Measurements from ENCODE around the gene TMEM120B.
"Not testable (repeated sequence)": the region's sequence is repeated elsewhere in the genome, so short reads cannot be mapped to it uniquely, and the experiment has no call there.

TMEM120B gene

DNA sequence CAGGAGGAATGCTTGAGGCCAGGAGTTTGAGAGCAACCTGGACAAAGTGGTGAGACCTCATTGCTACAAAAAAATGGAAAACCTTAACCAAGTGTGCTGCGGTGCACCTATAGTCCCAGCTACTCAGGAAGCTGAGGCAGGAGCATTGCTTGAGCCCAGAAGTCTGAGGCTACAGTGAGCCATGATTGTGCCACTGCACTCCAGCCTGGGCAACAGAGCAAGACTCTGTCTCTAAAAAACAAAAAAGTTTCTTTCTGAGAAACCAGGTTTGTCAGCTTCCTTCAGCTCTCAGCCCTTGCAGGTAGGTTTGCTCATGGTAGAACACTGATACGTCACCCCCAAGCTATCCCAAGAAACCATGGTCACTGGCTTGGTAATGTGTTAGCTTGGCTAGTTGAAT is 23.1 kb upstream of the TMEM120B start:
- H3K27me3 ChIP-seq (ENCODE audit: control insufficient read depth in 1 of 2, insufficient read depth in 2 of 2, low read length in 2 of 2): no peaks in the 10 kb centered on the region
- no peaks in the 10 kb centered on the region for H3K4me1 ChIP-seq (ENCODE audit: insufficient read depth, low read length)
- H3K9me3 ChIP-seq (ENCODE audit: low read length): no peaks in the 10 kb centered on the region
- no peak overlapping the region for H3K27ac ChIP-seq (ENCODE audit: low read depth, low read length)
- H3K4me3 ChIP-seq (ENCODE audit: low read depth in 1 of 2, low read length in 2 of 2): no peak overlapping the region
- no peak overlapping the region for H3K9ac ChIP-seq (ENCODE audit: low read length)
- no peaks in the 10 kb centered on the region for H3K36me3 ChIP-seq (ENCODE audit: insufficient read depth, low read length)

GRCh38 chr12:121692744-121693143 is 19.8 kb upstream of the TMEM120B start:
- not testable (repeated sequence) for H3K36me3 ChIP-seq (ENCODE audit: insufficient read depth, low read length); H3K4me1 ChIP-seq (ENCODE audit: insufficient read depth, low read length); H3K27me3 ChIP-seq (ENCODE audit: control insufficient read depth in 1 of 2, insufficient read depth in 2 of 2, low read length in 2 of 2); H3K27ac ChIP-seq (ENCODE audit: low read depth, low read length); H3K4me3 ChIP-seq (ENCODE audit: low read depth in 1 of 2, low read length in 2 of 2); H3K9ac ChIP-seq (ENCODE audit: low read length); H3K9me3 ChIP-seq (ENCODE audit: low read length)

- Histone ChIP-seq H3K9me3 (ENCODE audit: low read length) (no peaks in the 10 kb centered on the region), H3K36me3 (ENCODE audit: insufficient read depth, low read length) (no peaks in the 10 kb centered on the region), H3K4me3 (ENCODE audit: low read depth in 1 of 2, low read length in 2 of 2) (no peak overlapping the region), H3K4me1 (ENCODE audit: insufficient read depth, low read length) (no peaks in the 10 kb centered on the region), H3K27ac (ENCODE audit: low read depth, low read length) (no peak overlapping the region), H3K27me3 (ENCODE audit: control insufficient read depth in 1 of 2, insufficient read depth in 2 of 2, low read length in 2 of 2) (no peaks in the 10 kb centered on the region), H3K9ac (ENCODE audit: low read length) (no peak overlapping the region)
These were observed 19.3 kb upstream of the TMEM120B start for GRCh38 chr12:121693155-121693687.

- no peaks in the 10 kb centered on the region for H3K9me3 ChIP-seq (ENCODE audit: low read length)
- no peaks in the 10 kb centered on the region for H3K36me3 ChIP-seq (ENCODE audit: insufficient read depth, low read length)
- H3K4me1 ChIP-seq (ENCODE audit: insufficient read depth, low read length): no peaks in the 10 kb centered on the region
- H3K4me3 ChIP-seq (ENCODE audit: low read depth in 1 of 2, low read length in 2 of 2): no peak overlapping the region
- H3K27me3 ChIP-seq (ENCODE audit: control insufficient read depth in 1 of 2, insufficient read depth in 2 of 2, low read length in 2 of 2): no peaks in the 10 kb centered on the region
- H3K27ac ChIP-seq (ENCODE audit: low read depth, low read length): no peak overlapping the region
- no peak overlapping the region for H3K9ac ChIP-seq (ENCODE audit: low read length)
These were observed 15.4 kb upstream of the TMEM120B start for GRCh38 chr12:121697093-121697698.

- not testable (repeated sequence) for H3K4me1 ChIP-seq (ENCODE audit: insufficient read depth, low read length); H3K4me3 ChIP-seq (ENCODE audit: low read depth in 1 of 2, low read length in 2 of 2); H3K27me3 ChIP-seq (ENCODE audit: control insufficient read depth in 1 of 2, insufficient read depth in 2 of 2, low read length in 2 of 2); H3K9ac ChIP-seq (ENCODE audit: low read length); H3K9me3 ChIP-seq (ENCODE audit: low read length); H3K27ac ChIP-seq (ENCODE audit: low read depth, low read length); H3K36me3 ChIP-seq (ENCODE audit: insufficient read depth, low read length)
These were observed 14.7 kb upstream of the TMEM120B start for GRCh38 chr12:121697861-121698260.

GRCh38 chr12:121701667-121702277 is 10.8 kb upstream of the TMEM120B start:
- Histone ChIP-seq H3K27me3 (ENCODE audit: control insufficient read depth in 1 of 2, insufficient read depth in 2 of 2, low read length in 2 of 2) (no peaks in the 10 kb centered on the region), H3K9me3 (ENCODE audit: low read length) (no peaks in the 10 kb centered on the region), H3K36me3 (ENCODE audit: insufficient read depth, low read length) (no peaks in the 10 kb centered on the region), H3K4me3 (ENCODE audit: low read depth in 1 of 2, low read length in 2 of 2) (no peak overlapping the region), H3K4me1 (ENCODE audit: insufficient read depth, low read length) (no peaks in the 10 kb centered on the region), H3K27ac (ENCODE audit: low read depth, low read length) (no peak overlapping the region), H3K9ac (ENCODE audit: low read length) (no peak overlapping the region)

GRCh38 chr12:121702944-121703343 is 9.6 kb upstream of the TMEM120B start:
- Histone ChIP-seq H3K4me3 (ENCODE audit: low read depth in 1 of 2, low read length in 2 of 2) (no peak overlapping the region), H3K27ac (ENCODE audit: low read depth, low read length) (no peak overlapping the region), H3K27me3 (ENCODE audit: control insufficient read depth in 1 of 2, insufficient read depth in 2 of 2, low read length in 2 of 2) (no peaks in the 10 kb centered on the region), H3K36me3 (ENCODE audit: insufficient read depth, low read length) (no peaks in the 10 kb centered on the region), H3K9ac (ENCODE audit: low read length) (no peak overlapping the region), H3K4me1 (ENCODE audit: insufficient read depth, low read length) (no peaks in the 10 kb centered on the region), H3K9me3 (ENCODE audit: low read length) (no peaks in the 10 kb centered on the region)

DNA sequence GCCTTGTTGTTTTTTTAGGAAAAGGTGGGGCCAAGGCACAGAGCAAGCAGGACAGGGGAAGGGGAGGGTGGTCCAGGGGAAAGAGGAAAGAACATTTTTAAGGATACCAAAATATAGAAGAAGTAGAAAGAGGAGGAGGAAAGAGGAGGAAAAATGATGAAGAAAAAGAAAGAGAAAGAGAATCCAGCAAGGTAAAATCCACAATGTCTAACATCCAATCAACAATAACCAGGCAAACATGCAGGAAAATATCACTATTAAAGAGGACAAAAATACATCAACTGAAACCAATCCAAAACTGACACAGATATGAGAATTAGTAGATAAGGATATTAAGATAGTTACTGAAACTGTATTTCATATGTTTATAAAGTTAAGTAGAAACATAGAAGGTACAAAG is 7.0 kb upstream of the TMEM120B start:
- no peaks in the 10 kb centered on the region for H3K27me3 ChIP-seq (ENCODE audit: control insufficient read depth in 1 of 2, insufficient read depth in 2 of 2, low read length in 2 of 2)
- H3K4me3 ChIP-seq (ENCODE audit: low read depth in 1 of 2, low read length in 2 of 2): no peak overlapping the region
- no peak overlapping the region for H3K9ac ChIP-seq (ENCODE audit: low read length)
- no peaks in the 10 kb centered on the region for H3K9me3 ChIP-seq (ENCODE audit: low read length)
- no peak overlapping the region for H3K27ac ChIP-seq (ENCODE audit: low read depth, low read length)
- no peaks in the 10 kb centered on the region for H3K36me3 ChIP-seq (ENCODE audit: insufficient read depth, low read length)
- H3K4me1 ChIP-seq (ENCODE audit: insufficient read depth, low read length): no peaks in the 10 kb centered on the region

- H3K36me3 ChIP-seq (ENCODE audit: insufficient read depth, low read length): no peaks in the 10 kb centered on the region
- H3K9ac ChIP-seq (ENCODE audit: low read length): no peak overlapping the region
- no peaks in the 10 kb centered on the region for H3K27me3 ChIP-seq (ENCODE audit: control insufficient read depth in 1 of 2, insufficient read depth in 2 of 2, low read length in 2 of 2)
- H3K4me1 ChIP-seq (ENCODE audit: insufficient read depth, low read length): peaks cover 11% of the 10 kb centered on the region
- no peak overlapping the region for H3K4me3 ChIP-seq (ENCODE audit: low read depth in 1 of 2, low read length in 2 of 2)
- H3K9me3 ChIP-seq (ENCODE audit: low read length): no peaks in the 10 kb centered on the region
- H3K27ac ChIP-seq (ENCODE audit: low read depth, low read length): no peak overlapping the region
These were observed 4.1 kb upstream of the TMEM120B start for GRCh38 chr12:121708313-121709063.

GRCh38 chr12:121709064-121709424 is 3.5 kb upstream of the TMEM120B start:
- H3K27me3 ChIP-seq (ENCODE audit: control insufficient read depth in 1 of 2, insufficient read depth in 2 of 2, low read length in 2 of 2); H3K9me3 ChIP-seq (ENCODE audit: low read length); H3K9ac ChIP-seq (ENCODE audit: low read length); H3K27ac ChIP-seq (ENCODE audit: low read depth, low read length); H3K36me3 ChIP-seq (ENCODE audit: insufficient read depth, low read length); H3K4me3 ChIP-seq (ENCODE audit: low read depth in 1 of 2, low read length in 2 of 2): not testable (repeated sequence)
- peaks cover 16% of the 10 kb centered on the region for H3K4me1 ChIP-seq (ENCODE audit: insufficient read depth, low read length)

- H3K4me3 ChIP-seq (ENCODE audit: low read depth in 1 of 2, low read length in 2 of 2): no peak overlapping the region
- H3K9ac ChIP-seq (ENCODE audit: low read length): no peak overlapping the region
- H3K27ac ChIP-seq (ENCODE audit: low read depth, low read length): no peak overlapping the region
- peaks cover 17% of the 10 kb centered on the region for H3K4me1 ChIP-seq (ENCODE audit: insufficient read depth, low read length)
- H3K9me3 ChIP-seq (ENCODE audit: low read length): no peaks in the 10 kb centered on the region
- H3K36me3 ChIP-seq (ENCODE audit: insufficient read depth, low read length): no peaks in the 10 kb centered on the region
- no peaks in the 10 kb centered on the region for H3K27me3 ChIP-seq (ENCODE audit: control insufficient read depth in 1 of 2, insufficient read depth in 2 of 2, low read length in 2 of 2)
These were observed 3.0 kb upstream of the TMEM120B start for GRCh38 chr12:121709478-121709961.

Data from muscle layer of colon (tissue), 2 donors.